Lower leg skin (tissue), 4 donors: Measurements from ENCODE around the gene PAEP. TPM values are rescaled to one million over a fixed set of nuclear protein-coding genes. Genes with fewer than 3 reads are reported as not detected.

Source experiments
- DNase-seq, 2 donors: peaks; one replicate each; pipeline ENCODE4 v3.0.0-alpha.2; 2019; ENCODE audit warnings: low spot score in 2 of 2
- H3K4me3 ChIP-seq: fragments of 200-600 bp; sonication (generic); 2 replicates; pipeline ENCODE4 v1.5.1; 2017; ENCODE audit warnings: mild to moderate bottlenecking, low read depth; ENCODE audit not compliant: poor library complexity, severe bottlenecking
- POLR2A ChIP-seq, 2 donors: fragments of 450-650 bp; IDR thresholded peaks; one replicate each; pipeline ENCODE4 v1.6.1; 2016 to 2017; ENCODE audit warnings: antibody characterized with exemption in 2 of 2, mild to moderate bottlenecking in 1 of 2, moderate library complexity in 1 of 2
- WGBS, 2 donors: methylation state at CpG; one replicate each; pipeline ENCODE4 v1.1.5; 2018; 5-methylcytosine and 5-hydroxymethylcytosine counted together
- intact Hi-C: fragments of 100-400 bp; cut with DNase I; formaldehyde crosslinking; loops from one replicate; pipeline ENCODE4 v1.15.0; 2023; ENCODE audit warnings: low total_unique reads
- total RNA-seq, 4 donors: library from RNA; depleted of rRNA; stranded (reverse); fragments of >200 nt; gene quantifications; one replicate each; pipeline ENCODE4 v1.1.0, GENCODE V29; 2016
- TF ChIP-seq, protein P1 (sequence below), 3 donors: fragments of 450-650 bp; IDR thresholded peaks; one replicate each; pipeline ENCODE4 v1.5.1; 2016; ENCODE audit warnings: antibody characterized with exemption in 3 of 3, mild to moderate bottlenecking in 3 of 3, moderate library complexity in 2 of 3

The PAEP gene
- total RNA-seq, 4 donors from 2014 or later: 0.71 to 2.7 (median 0.89) TPM; not detected in 1

GRCh38 chr9:135608999-135609317 is 47.4 kb downstream of the PAEP start:
- H3K4me3 ChIP-seq: no peak overlapping the region
- intact Hi-C loops: no loop called here
- TF ChIP-seq, protein P1, sequence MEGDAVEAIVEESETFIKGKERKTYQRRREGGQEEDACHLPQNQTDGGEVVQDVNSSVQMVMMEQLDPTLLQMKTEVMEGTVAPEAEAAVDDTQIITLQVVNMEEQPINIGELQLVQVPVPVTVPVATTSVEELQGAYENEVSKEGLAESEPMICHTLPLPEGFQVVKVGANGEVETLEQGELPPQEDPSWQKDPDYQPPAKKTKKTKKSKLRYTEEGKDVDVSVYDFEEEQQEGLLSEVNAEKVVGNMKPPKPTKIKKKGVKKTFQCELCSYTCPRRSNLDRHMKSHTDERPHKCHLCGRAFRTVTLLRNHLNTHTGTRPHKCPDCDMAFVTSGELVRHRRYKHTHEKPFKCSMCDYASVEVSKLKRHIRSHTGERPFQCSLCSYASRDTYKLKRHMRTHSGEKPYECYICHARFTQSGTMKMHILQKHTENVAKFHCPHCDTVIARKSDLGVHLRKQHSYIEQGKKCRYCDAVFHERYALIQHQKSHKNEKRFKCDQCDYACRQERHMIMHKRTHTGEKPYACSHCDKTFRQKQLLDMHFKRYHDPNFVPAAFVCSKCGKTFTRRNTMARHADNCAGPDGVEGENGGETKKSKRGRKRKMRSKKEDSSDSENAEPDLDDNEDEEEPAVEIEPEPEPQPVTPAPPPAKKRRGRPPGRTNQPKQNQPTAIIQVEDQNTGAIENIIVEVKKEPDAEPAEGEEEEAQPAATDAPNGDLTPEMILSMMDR (IDR thresholded peaks at IDR 0.05): no peak
- TF ChIP-seq POLR2A (IDR thresholded peaks at IDR 0.05): no peak
- DNase-seq: peak in 1 of 2 donors; percentile 81
- WGBS, 2 donors: 72 to 82% methylated on average over 5 to 15 of the region's 15 CpGs

DNA sequence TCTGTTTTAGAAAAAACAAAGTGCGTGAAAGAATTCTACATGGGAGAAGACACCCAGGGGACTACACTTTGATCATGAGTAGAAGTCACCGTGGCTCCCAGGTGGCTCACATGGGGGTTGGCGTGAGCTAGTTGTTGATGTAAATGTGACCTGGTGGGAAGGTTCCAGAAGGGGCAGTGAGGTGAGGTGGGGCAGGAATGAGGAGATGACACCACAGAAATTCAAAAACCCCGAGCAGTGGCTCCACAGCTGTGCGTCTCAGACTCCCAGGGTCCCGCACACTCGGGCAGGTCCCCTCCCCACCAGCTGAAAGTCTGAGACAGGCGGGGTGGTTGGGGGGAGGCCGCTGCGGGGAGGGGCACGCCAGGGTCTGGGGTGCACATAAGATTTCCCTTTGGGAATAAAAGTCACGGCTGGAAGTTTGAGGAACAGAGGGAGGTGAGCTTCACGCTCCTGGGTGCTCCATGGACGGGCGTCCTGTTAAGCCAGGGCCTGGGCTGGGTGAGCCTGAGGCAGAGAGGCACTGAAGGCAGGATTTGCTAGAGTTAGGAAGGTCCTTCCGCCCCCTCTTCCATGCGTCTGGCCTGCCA is 47.9 kb downstream of the PAEP start:
- intact Hi-C loops: no loop called here
- TF ChIP-seq POLR2A (IDR thresholded peaks at IDR 0.05): no peak
- TF ChIP-seq, protein P1 (IDR thresholded peaks at IDR 0.05): no peak
- no peak overlapping the region for H3K4me3 ChIP-seq
- WGBS, 2 donors: 69 to 74% methylated on average over 17 of the region's 17 CpGs
- DNase-seq: peak in 1 of 2 donors; percentile 54

DNA sequence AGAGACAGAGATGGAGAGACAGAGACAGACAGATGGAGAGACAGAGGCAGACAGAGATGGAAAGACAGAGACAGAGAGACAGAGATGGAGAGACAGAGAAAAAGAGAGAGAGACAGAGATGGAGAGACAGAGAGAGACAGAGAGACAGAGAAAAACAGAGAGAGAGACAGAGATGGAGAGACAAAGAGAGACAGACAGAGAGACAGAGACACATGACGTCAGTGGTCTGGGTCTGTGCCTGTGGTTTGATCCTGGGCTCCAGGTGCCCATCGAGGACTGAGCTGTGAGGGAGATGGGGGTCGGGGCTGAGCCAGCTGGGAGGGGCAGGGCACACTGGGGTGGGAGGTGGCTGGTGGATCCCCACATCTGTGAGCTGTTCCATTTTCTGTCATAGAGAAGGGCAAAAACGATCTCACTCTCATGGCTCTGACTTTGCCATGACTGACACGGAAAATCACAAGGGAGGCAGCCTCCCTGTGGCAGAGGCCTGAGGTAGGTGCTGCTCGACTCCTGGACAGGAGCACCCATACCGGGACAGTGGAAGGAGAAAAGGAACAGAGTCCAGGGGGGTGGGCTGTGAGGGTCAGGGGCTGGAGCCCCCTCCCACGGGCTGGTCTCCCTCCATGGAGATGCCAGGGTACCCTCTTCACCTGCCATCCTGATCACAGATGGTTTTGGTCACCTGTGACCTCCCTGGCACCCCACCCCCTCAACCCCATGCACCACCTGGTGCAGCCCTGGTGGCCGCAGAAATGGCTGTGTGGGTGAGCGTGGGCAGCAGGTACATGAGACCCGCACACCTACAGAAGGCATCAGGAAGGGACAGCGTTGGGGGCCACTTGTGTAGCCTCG is 49.0 kb downstream of the PAEP start:
- WGBS, 2 donors: 75 to 80% methylated on average over 13 of the region's 13 CpGs
- H3K4me3 ChIP-seq: no peak overlapping the region
- TF ChIP-seq POLR2A (IDR thresholded peaks at IDR 0.05): no peak
- TF ChIP-seq, protein P1 (IDR thresholded peaks at IDR 0.05): no peak
- intact Hi-C loops: no loop called here
- peak in 1 of 2 donors; percentile 72 for DNase-seq

DNA sequence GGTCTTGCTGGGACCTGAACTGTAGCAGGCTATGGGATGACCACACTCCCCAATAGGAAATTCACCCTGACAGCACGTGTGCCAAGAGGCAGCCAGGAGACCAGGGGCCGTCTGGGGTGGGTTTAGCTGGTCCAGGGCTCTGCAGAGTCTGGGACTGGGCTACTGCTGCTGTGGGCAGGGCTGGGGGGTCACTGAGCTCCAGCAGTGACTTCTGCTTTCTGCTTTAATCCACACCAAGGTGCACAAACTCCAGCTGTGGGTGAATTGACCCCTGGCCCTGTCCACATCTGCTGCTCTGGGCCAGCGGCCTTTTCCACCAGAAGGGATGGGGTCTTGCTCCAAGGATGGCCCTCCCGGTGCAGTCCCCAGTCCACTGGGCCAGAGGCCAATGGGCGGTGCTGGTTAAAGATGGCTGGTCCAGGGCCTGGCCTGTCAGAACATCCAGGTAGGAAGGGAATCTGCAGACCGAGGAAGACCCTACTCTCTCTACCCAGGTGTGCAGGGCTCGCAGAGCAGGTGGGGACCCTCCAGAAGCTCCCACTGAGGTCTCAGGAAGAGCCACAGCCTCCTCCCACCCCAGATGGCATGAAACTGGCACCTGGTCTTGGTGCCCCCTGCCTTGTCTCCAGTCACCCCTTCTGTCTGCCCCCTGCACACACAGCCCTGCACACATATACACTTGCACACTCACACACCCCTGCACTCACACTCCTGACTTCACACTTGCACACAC is 49.8 kb downstream of the PAEP start:
- H3K4me3 ChIP-seq: no peak overlapping the region
- peak in 1 of 2 donors; percentile 76 for DNase-seq
- intact Hi-C loops: no loop called here
- WGBS, 2 donors: 76 to 79% methylated on average over 3 to 7 of the region's 7 CpGs
- no peak for TF ChIP-seq POLR2A (IDR thresholded peaks at IDR 0.05)
- TF ChIP-seq, protein P1 (IDR thresholded peaks at IDR 0.05): no peak

DNA sequence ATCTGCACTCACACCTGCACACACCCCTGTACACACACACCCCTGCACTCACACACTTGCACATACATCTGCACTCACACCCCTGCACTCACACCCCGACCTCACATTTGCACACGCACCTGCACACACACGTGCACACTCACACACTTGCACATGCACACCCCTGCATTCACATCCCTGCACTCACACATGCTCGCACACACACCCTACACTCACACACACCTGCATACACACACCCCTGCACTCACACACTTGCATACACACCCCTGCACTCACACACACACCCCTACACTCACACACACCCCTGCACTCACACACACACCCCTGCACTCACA is 50.3 kb downstream of the PAEP start:
- peak in 1 of 2 donors; percentile 49 for DNase-seq
- no peak for TF ChIP-seq POLR2A (IDR thresholded peaks at IDR 0.05)
- TF ChIP-seq, protein P1 (IDR thresholded peaks at IDR 0.05): no peak
- H3K4me3 ChIP-seq: no peak overlapping the region
- whole genome bisulfite sequencing, 2 donors: 17% methylated on average over 4 of the region's 4 CpGs
- intact Hi-C loops: no loop called here
